Testis (tissue), 2 donors: ENCODE data around the gene ULK4.

ENCODE experiments used
- POLR2A ChIP-seq: fragments of 450-650 bp; IDR thresholded peaks from one replicate; pipeline ENCODE4 v1.6.1; 2017; ENCODE audit warnings: antibody characterized with exemption, mild to moderate bottlenecking, moderate library complexity
- TF ChIP-seq, protein P1 (sequence below), 3 experiments: fragments of 450-650 bp in 2 of 3; fragments of 200-600 bp in 1 of 3; sonication (generic) in 1 of 3; IDR thresholded peaks; one replicate each; pipeline ENCODE4 v1.5.1; 2016 to 2019; ENCODE audit warnings: antibody characterized with exemption in 3 of 3, mild to moderate bottlenecking in 2 of 3, moderate library complexity in 1 of 3

DNA sequence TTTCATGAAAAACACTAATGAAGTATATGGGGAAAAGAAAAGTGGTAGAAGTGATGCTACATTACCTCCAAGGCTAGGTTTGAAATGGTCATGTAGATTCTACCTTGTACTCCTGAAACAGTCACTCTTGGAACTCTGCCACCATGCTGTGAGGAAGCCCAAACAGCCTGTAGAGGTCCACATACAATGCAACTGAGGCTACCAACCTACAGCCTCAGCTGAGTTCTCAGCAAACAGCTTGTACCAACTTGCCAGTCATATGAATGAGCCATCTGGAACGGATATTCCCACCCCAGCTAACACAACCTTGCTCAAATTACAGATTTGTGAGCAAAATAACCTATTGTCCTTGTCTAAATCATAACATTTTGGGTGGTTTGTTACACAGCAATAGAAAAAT lies 193.5 kb downstream of the ULK4 start:
- TF ChIP-seq, protein P1, sequence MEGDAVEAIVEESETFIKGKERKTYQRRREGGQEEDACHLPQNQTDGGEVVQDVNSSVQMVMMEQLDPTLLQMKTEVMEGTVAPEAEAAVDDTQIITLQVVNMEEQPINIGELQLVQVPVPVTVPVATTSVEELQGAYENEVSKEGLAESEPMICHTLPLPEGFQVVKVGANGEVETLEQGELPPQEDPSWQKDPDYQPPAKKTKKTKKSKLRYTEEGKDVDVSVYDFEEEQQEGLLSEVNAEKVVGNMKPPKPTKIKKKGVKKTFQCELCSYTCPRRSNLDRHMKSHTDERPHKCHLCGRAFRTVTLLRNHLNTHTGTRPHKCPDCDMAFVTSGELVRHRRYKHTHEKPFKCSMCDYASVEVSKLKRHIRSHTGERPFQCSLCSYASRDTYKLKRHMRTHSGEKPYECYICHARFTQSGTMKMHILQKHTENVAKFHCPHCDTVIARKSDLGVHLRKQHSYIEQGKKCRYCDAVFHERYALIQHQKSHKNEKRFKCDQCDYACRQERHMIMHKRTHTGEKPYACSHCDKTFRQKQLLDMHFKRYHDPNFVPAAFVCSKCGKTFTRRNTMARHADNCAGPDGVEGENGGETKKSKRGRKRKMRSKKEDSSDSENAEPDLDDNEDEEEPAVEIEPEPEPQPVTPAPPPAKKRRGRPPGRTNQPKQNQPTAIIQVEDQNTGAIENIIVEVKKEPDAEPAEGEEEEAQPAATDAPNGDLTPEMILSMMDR (IDR thresholded peaks at IDR 0.05): no peak
- no peak for TF ChIP-seq POLR2A
